Naive B cell (primary cell): Measurements from ENCODE around the gene JAZF1. TPM values are rescaled to one million over a fixed set of nuclear protein-coding genes. Genes with fewer than 3 reads are reported as not detected.
A peak's percentile ranks its signal among the peaks of the same experiment; 100 is the strongest.

Experiments
- ATAC-seq, 2 donors: fragments of 150-1000 bp; cut with Tn5 transposase; 2 replicates each; pipeline ENCODE4 v1.10.0; 2021; ENCODE audit warnings: low read depth in 2 of 2, mild to moderate bottlenecking in 2 of 2, moderate library complexity in 2 of 2
- DNase-seq: peaks from one replicate; pipeline ENCODE4 v3.0.0; 2022
- H3K27ac Mint-ChIP-seq, 6 donors: one replicate each; pipeline ENCODE4 v1.8.0; 2020 to 2022; ENCODE audit warnings: mild to moderate bottlenecking in 6 of 6, mixed read lengths in 6 of 6, moderate library complexity in 5 of 6, inconsistent platforms in 2 of 6
- H3K27me3 Mint-ChIP-seq, 3 donors: one replicate each; pipeline ENCODE4 v1.8.0; 2021 to 2022; ENCODE audit warnings: mixed read lengths in 3 of 3, mild to moderate bottlenecking in 1 of 3
- H3K36me3 Mint-ChIP-seq, 2 donors: one replicate each; pipeline ENCODE4 v1.8.0; 2020 to 2022; ENCODE audit warnings: mixed read lengths in 2 of 2, inconsistent platforms in 1 of 2, mild to moderate bottlenecking in 1 of 2
- H3K4me1 Mint-ChIP-seq, 3 donors: one replicate each; pipeline ENCODE4 v1.8.0; 2020 to 2022; ENCODE audit warnings: mixed read lengths in 3 of 3, inconsistent platforms in 1 of 3, mild to moderate bottlenecking in 1 of 3, moderate library complexity in 1 of 3
- H3K4me3 Mint-ChIP-seq, 8 donors: one replicate each; pipeline ENCODE4 v1.8.0; 2020 to 2022; ENCODE audit warnings: mild to moderate bottlenecking in 8 of 8, mixed read lengths in 8 of 8, moderate library complexity in 8 of 8, inconsistent platforms in 2 of 8
- H3K9me3 Mint-ChIP-seq, 7 donors: one replicate each; pipeline ENCODE4 v1.8.0; 2020 to 2022; ENCODE audit warnings: mixed read lengths in 7 of 7, mild to moderate bottlenecking in 5 of 7, inconsistent platforms in 2 of 7, moderate library complexity in 1 of 7
- polyA plus RNA-seq, 6 donors: library from polyadenylated mRNA; unstranded; fragments of 300-500 nt; fragmentation: Illumina TruSeq; gene quantifications; one replicate each; pipeline ENCODE4 v1.2.3, GENCODE V29; 2021; ENCODE audit warnings: low read depth in 6 of 6

The JAZF1 gene
- polyA plus RNA-seq, 6 donors from 2014 or later: 25.4 to 37.7 (median 28.3) TPM

- ATAC-seq: no peak
- H3K9me3 Mint-ChIP-seq: no peaks in the 10 kb centered on the region
- peak overlapping the region in 1 of 8 donors; percentile 20 for H3K4me3 Mint-ChIP-seq
- peaks cover 0 to 31% of the 10 kb centered on the region in 2 donors for H3K36me3 Mint-ChIP-seq
- DNase-seq: no peak
- peaks cover 0 to 1% (median 0%) of the 10 kb centered on the region in 3 donors for H3K4me1 Mint-ChIP-seq
- H3K27ac Mint-ChIP-seq: no peak overlapping the region
- H3K27me3 Mint-ChIP-seq: no peaks in the 10 kb centered on the region
Measured at GRCh38 chr7:27795977-27796376, 384.6 kb downstream of the JAZF1 start.

- Mint-ChIP-seq H3K36me3 (peaks cover 0 to 31% of the 10 kb centered on the region in 2 donors), H3K9me3 (no peaks in the 10 kb centered on the region), H3K27ac (peak overlapping the region in 1 of 6 donors; percentile 33), H3K27me3 (no peaks in the 10 kb centered on the region), H3K4me3 (no peak overlapping the region), H3K4me1 (peaks cover 0 to 5% (median 0%) of the 10 kb centered on the region in 3 donors)
- no peak for ATAC-seq
- DNase-seq: no peak
Measured at GRCh38 chr7:27793780-27794179, 386.8 kb downstream of the JAZF1 start.

DNA sequence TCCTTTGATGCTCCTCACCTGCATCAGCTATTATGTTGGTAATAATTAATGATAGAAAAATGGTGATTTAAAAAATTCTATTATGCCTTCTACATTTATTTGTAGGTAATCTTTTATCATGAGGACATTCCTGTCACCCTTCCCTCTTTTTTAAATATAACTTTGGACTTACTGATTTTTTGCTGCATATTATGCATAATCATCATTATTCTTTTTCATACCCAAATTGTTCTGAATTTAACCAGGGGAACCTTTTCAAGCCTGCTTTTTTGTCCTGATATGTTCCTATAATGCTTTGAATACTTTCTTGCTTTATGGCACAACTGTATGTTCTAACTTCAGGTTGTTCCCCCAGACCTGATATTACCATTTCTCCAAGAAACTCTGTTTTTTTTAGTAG is 392.2 kb downstream of the JAZF1 start:
- H3K4me3 Mint-ChIP-seq: no peak overlapping the region
- H3K27ac Mint-ChIP-seq: peak overlapping the region in 1 of 6 donors; percentile 41
- peaks cover 0 to 22% of the 10 kb centered on the region in 2 donors for H3K36me3 Mint-ChIP-seq
- ATAC-seq: no peak
- no peaks in the 10 kb centered on the region for H3K27me3 Mint-ChIP-seq
- peaks cover 0 to 5% (median 4%) of the 10 kb centered on the region in 3 donors for H3K4me1 Mint-ChIP-seq
- DNase-seq: no peak
- no peaks in the 10 kb centered on the region for H3K9me3 Mint-ChIP-seq

DNA sequence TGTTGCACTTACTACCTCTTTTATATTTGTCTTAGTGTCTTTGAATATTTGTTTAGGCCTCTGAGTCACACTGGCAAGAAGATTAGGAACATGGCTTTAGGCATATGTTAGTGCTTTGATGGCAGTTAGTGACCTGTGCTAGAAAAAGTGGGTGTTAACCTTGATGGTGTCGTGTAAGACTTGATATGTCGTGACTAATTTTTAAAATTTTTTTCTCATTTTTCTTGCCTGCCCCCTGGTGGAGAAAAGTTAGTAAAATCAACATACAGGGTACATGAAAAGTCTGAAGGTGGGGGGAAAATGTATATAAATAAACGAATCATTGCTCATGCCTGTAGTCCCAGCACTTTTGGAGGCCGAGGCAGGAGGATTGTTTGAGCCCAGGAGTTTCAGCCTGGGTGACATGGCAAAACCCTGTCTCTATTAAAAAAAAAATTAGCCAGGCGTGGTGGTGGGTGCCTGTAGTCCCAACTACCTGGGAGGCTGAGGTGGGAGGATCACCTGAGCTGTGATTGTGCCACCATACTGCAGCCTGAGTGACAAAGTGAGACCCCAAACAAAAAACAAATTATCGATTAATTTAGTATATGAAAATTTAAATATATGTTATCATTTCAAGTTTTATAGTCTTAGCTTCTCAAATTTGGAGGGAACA is 396.1 kb downstream of the JAZF1 start:
- H3K4me1 Mint-ChIP-seq: peaks cover 0 to 4% (median 2%) of the 10 kb centered on the region in 3 donors
- H3K36me3 Mint-ChIP-seq: peaks cover 0 to 13% of the 10 kb centered on the region in 2 donors
- no peak overlapping the region for H3K27ac Mint-ChIP-seq
- H3K4me3 Mint-ChIP-seq: no peak overlapping the region
- DNase-seq: peak; percentile 41
- no peaks in the 10 kb centered on the region for H3K27me3 Mint-ChIP-seq
- no peaks in the 10 kb centered on the region for H3K9me3 Mint-ChIP-seq
- peak; percentile 51 to 54 for ATAC-seq

DNA sequence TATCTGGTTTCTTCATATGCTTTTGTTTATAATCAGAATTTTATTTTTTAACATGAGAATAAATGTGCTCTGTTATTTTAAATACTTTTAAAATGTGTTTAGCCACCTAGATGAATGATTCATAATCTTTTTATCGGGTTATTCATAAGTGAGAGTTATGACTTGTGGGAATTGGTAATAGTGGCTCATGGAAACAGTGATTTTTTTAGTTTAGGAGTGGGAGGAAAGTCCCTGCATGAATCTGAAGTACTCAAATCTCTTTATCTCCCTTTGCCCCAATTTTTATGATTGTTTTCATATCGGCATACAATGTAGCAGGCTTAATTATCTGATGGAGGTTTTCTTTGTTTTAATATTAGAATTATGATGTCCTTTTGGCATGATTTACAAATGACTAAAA is 397.7 kb downstream of the JAZF1 start:
- peaks cover under 1 to 13% of the 10 kb centered on the region in 2 donors for H3K36me3 Mint-ChIP-seq
- no peak for DNase-seq
- ATAC-seq: no peak
- H3K27ac Mint-ChIP-seq: no peak overlapping the region
- H3K4me1 Mint-ChIP-seq: peaks cover 0 to 4% (median 2%) of the 10 kb centered on the region in 3 donors
- H3K27me3 Mint-ChIP-seq: no peaks in the 10 kb centered on the region
- no peak overlapping the region for H3K4me3 Mint-ChIP-seq
- no peaks in the 10 kb centered on the region for H3K9me3 Mint-ChIP-seq

DNA sequence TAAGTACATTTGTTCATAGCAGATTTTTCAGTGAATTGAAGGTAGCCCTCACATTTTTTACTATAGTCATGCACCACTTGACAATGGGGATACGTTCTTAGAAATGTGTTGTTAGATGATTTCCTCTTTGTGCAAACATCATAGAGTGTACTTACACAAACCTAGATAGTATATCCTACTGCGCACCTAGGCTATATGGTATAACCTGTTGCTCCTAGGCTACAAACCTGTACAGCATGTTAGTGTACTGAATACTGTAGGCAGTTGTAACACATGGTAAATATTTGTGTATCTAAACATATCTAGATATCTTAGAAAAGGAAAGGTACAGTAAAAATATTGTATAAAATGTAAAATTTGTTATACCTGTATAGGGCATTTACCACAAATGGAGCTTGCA is 399.4 kb downstream of the JAZF1 start:
- Mint-ChIP-seq H3K27ac (no peak overlapping the region), H3K9me3 (no peaks in the 10 kb centered on the region), H3K27me3 (no peaks in the 10 kb centered on the region), H3K4me3 (no peak overlapping the region), H3K36me3 (peaks cover 0 to 6% of the 10 kb centered on the region in 2 donors), H3K4me1 (peaks cover 0 to 8% (median 3%) of the 10 kb centered on the region in 3 donors)
- DNase-seq: no peak
- no peak for ATAC-seq

Other genes starting within 250 kb of the JAZF1 start
- under 1 TPM in 2 of 6 donors, not detected in 4; 0.40 to 0.66 TPM for gene CREB5, start 231.7 kb upstream of the JAZF1 start, polyA plus RNA-seq